DND-41 (cell line): ENCODE measurements around the gene NTN5.

Experiments
- EZH2 ChIP-seq: IDR thresholded peaks from 3 replicates; pipeline ENCODE4 v1.6.1; 2012; ENCODE audit warnings: borderline replicate concordance, low read depth, mild to moderate bottlenecking, moderate library complexity, low read length, inconsistent platforms; ENCODE audit not compliant: severe bottlenecking
- TF ChIP-seq, protein P1 (sequence below): IDR thresholded peaks from 2 replicates; pipeline ENCODE4 v1.5.1; 2012; ENCODE audit warnings: borderline replicate concordance, low read length, moderate library complexity, mild to moderate bottlenecking; ENCODE audit not compliant: poor library complexity, severe bottlenecking; ENCODE audit errors: extremely low read depth

DNA sequence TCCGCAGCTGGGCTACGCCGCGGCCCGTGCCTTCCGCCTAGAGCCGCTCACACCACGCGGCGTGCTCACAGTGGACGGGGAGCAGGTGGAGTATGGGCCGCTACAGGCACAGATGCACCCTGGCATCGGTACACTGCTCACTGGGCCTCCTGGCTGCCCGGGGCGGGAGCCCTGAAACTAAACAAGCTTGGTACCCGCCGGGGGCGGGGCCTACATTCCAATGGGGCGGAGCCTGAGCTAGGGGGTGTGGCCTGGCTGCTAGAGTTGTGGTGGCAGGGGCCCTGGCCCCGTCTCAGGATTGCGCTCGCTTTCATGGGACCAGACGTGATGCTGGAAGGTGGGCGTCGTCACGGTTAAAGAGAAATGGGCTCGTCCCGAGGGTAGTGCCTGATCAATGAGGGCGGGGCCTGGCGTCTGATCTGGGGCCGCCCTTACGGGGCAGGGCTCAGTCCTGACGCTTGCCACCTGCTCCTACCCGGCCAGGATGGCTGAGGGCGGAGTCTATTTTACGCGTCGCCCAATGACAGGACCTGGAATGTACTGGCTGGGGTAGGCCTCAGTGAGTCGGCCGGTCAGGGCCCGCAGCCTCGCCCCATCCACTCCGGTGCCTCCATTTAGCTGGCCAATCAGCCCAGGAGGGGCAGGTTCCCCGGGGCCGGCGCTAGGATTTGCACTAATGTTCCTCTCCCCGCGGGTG is 43.1 kb downstream of the NTN5 start:
- TF ChIP-seq, protein P1, sequence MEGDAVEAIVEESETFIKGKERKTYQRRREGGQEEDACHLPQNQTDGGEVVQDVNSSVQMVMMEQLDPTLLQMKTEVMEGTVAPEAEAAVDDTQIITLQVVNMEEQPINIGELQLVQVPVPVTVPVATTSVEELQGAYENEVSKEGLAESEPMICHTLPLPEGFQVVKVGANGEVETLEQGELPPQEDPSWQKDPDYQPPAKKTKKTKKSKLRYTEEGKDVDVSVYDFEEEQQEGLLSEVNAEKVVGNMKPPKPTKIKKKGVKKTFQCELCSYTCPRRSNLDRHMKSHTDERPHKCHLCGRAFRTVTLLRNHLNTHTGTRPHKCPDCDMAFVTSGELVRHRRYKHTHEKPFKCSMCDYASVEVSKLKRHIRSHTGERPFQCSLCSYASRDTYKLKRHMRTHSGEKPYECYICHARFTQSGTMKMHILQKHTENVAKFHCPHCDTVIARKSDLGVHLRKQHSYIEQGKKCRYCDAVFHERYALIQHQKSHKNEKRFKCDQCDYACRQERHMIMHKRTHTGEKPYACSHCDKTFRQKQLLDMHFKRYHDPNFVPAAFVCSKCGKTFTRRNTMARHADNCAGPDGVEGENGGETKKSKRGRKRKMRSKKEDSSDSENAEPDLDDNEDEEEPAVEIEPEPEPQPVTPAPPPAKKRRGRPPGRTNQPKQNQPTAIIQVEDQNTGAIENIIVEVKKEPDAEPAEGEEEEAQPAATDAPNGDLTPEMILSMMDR, result no peak
- TF ChIP-seq EZH2, result no peak
